Neural cell (in vitro differentiated cells): ENCODE data around the gene RFC4. TPM values are rescaled to one million over a fixed set of nuclear protein-coding genes. Genes with fewer than 3 reads are reported as not detected.

Experiments used
- H2AFZ ChIP-seq: fragments of 200-600, 300-800 bp; sonication (generic), shearing (Covaris generic); 2 replicates; pipeline ENCODE4 v1.6.0; 2014; ENCODE audit warnings: low read depth, mild to moderate bottlenecking, antibody characterized with exemption, low read length, moderate library complexity
- H3F3A ChIP-seq: fragments of 200-600 bp; shearing (Covaris generic); 2 replicates; pipeline ENCODE4 v1.6.1; 2016; ENCODE audit warnings: mild to moderate bottlenecking, moderate library complexity, mixed read lengths, antibody characterized with exemption, low read length; ENCODE audit not compliant: insufficient read depth, poor library complexity, severe bottlenecking
- H3K27ac ChIP-seq: fragments of 200-600, 300-800 bp; sonication (generic), shearing (Covaris generic); 2 replicates; pipeline ENCODE4 v1.5.1; 2014; ENCODE audit warnings: mild to moderate bottlenecking, low read length, moderate library complexity
- H3K27me3 ChIP-seq: fragments of 300-800, 200-600 bp; sonication (generic), shearing (Covaris generic); 2 replicates; pipeline ENCODE4 v1.6.0; 2014; ENCODE audit warnings: mild to moderate bottlenecking, low read depth, low read length, moderate library complexity; ENCODE audit not compliant: insufficient read depth
- H3K36me3 ChIP-seq: fragments of 300-800, 200-600 bp; sonication (generic), shearing (Covaris generic); 2 replicates; pipeline ENCODE4 v1.5.1; 2014; ENCODE audit warnings: mild to moderate bottlenecking, antibody characterized with exemption, low read length, moderate library complexity; ENCODE audit not compliant: insufficient read depth
- H3K4me2 ChIP-seq: fragments of 300-800, 200-600 bp; sonication (generic), shearing (Covaris generic); 2 replicates; pipeline ENCODE4 v1.6.0; 2014; ENCODE audit warnings: mild to moderate bottlenecking, low read length
- H3K4me3 ChIP-seq: fragments of 300-800, 200-600 bp; sonication (generic), shearing (Covaris generic); 2 replicates; pipeline ENCODE4 v1.5.1; 2014; ENCODE audit warnings: mild to moderate bottlenecking, low read length, moderate library complexity
- H3K79me2 ChIP-seq: fragments of 200-600 bp; shearing (Covaris generic); replicated peaks from 2 replicates; pipeline ENCODE4 v1.6.0; 2014; ENCODE audit warnings: mild to moderate bottlenecking, low read length, moderate library complexity; ENCODE audit not compliant: insufficient read depth
- H3K9ac ChIP-seq: fragments of 300-800, 200-600 bp; sonication (generic), shearing (Covaris generic); 2 replicates; pipeline ENCODE4 v1.6.1; 2016; ENCODE audit warnings: mild to moderate bottlenecking, low read length, mixed read lengths
- H3K9me2 ChIP-seq: fragments of 200-600 bp; shearing (Covaris generic); 2 replicates; pipeline ENCODE4 v1.6.1; 2016; ENCODE audit warnings: mild to moderate bottlenecking, low read length, mixed read lengths; ENCODE audit not compliant: insufficient read depth
- H3K9me3 ChIP-seq: fragments of 200-600, 300-800 bp; sonication (generic), shearing (Covaris generic); 2 replicates; pipeline ENCODE4 v1.6.1; 2016; ENCODE audit warnings: mild to moderate bottlenecking, mixed run types, low read length, moderate library complexity, mixed read lengths
- H4K20me1 ChIP-seq: fragments of 200-600 bp; shearing (Covaris generic); 2 replicates; pipeline ENCODE4 v1.6.1; 2016; ENCODE audit warnings: mild to moderate bottlenecking, mixed run types; ENCODE audit not compliant: insufficient read depth
- CTCF ChIP-seq: fragments of 450-650 bp; IDR thresholded peaks from 2 replicates; pipeline ENCODE4 v1.5.1; 2014; ENCODE audit warnings: antibody characterized with exemption, mild to moderate bottlenecking, moderate library complexity; ENCODE audit not compliant: poor library complexity, severe bottlenecking
- EP300 ChIP-seq: fragments of 450-650 bp; conservative IDR thresholded peaks from 2 replicates; pipeline ENCODE4 v1.6.1; 2014; ENCODE audit warnings: antibody characterized with exemption, mild to moderate bottlenecking, moderate library complexity; ENCODE audit not compliant: poor library complexity, severe bottlenecking
- EZH2 ChIP-seq: fragments of 200-600, 300-800 bp; shearing (Covaris generic), sonication (generic); IDR thresholded peaks from 2 replicates; pipeline ENCODE4 v1.6.1; 2014; ENCODE audit warnings: antibody characterized with exemption, low read length, borderline replicate concordance, mild to moderate bottlenecking; ENCODE audit not compliant: insufficient read depth, poor library complexity, severe bottlenecking
- MXI1 ChIP-seq: fragments of 450-650 bp; conservative IDR thresholded peaks from 2 replicates; pipeline ENCODE4 v1.6.1; 2014; ENCODE audit warnings: antibody characterized with exemption, mild to moderate bottlenecking; ENCODE audit not compliant: poor library complexity, severe bottlenecking
- POLR2AphosphoS5 ChIP-seq: IDR thresholded peaks from 2 replicates; pipeline ENCODE4 v1.6.1; 2012
- RAD21 ChIP-seq: fragments of 450-650 bp; conservative IDR thresholded peaks from 2 replicates; pipeline ENCODE4 v1.6.1; 2014; ENCODE audit warnings: antibody characterized with exemption, mild to moderate bottlenecking, moderate library complexity
- SMC3 ChIP-seq: fragments of 450-650 bp; conservative IDR thresholded peaks from 2 replicates; pipeline ENCODE4 v1.6.1; 2014; ENCODE audit warnings: antibody characterized with exemption, mild to moderate bottlenecking, moderate library complexity; ENCODE audit not compliant: poor library complexity
- TAF1 ChIP-seq: IDR thresholded peaks from 2 replicates; pipeline ENCODE4 v1.6.1; 2012; ENCODE audit warnings: low read depth
- polyA plus RNA-seq: library from polyadenylated mRNA; depleted of rRNA; stranded (reverse); fragments of >200 nt; gene quantifications from 2 replicates; pipeline ENCODE4 v1.2.3, GENCODE V29; 2014
- TF ChIP-seq, protein P1 (sequence below): IDR thresholded peaks from 2 replicates; pipeline ENCODE4 v1.6.1; 2012; ENCODE audit warnings: borderline replicate concordance

RFC4 gene
- polyA plus RNA-seq, 1 donor from 2014 or later: 85.2 TPM

- Histone ChIP-seq H3K27me3 (no peaks in the 10 kb centered on the region), H3K4me3 (no peak overlapping the region), H3K9ac (no peak overlapping the region), H3K36me3 (no peaks in the 10 kb centered on the region), H3K9me3 (no peaks in the 10 kb centered on the region), H3F3A (no peaks in the 10 kb centered on the region), H3K4me2 (no peak overlapping the region), H3K9me2 (no peaks in the 10 kb centered on the region), H4K20me1 (no peaks in the 10 kb centered on the region), H3K27ac (no peak overlapping the region), H3K79me2 (no peaks in the 10 kb centered on the region), H2AFZ (no peak overlapping the region)
- TF ChIP-seq RAD21 (no peak), POLR2AphosphoS5 (no peak), MXI1 (no peak), TAF1 (no peak), EP300 (no peak), EZH2 (no peak), SMC3 (no peak), CTCF (no peak)
- TF ChIP-seq, protein P1, sequence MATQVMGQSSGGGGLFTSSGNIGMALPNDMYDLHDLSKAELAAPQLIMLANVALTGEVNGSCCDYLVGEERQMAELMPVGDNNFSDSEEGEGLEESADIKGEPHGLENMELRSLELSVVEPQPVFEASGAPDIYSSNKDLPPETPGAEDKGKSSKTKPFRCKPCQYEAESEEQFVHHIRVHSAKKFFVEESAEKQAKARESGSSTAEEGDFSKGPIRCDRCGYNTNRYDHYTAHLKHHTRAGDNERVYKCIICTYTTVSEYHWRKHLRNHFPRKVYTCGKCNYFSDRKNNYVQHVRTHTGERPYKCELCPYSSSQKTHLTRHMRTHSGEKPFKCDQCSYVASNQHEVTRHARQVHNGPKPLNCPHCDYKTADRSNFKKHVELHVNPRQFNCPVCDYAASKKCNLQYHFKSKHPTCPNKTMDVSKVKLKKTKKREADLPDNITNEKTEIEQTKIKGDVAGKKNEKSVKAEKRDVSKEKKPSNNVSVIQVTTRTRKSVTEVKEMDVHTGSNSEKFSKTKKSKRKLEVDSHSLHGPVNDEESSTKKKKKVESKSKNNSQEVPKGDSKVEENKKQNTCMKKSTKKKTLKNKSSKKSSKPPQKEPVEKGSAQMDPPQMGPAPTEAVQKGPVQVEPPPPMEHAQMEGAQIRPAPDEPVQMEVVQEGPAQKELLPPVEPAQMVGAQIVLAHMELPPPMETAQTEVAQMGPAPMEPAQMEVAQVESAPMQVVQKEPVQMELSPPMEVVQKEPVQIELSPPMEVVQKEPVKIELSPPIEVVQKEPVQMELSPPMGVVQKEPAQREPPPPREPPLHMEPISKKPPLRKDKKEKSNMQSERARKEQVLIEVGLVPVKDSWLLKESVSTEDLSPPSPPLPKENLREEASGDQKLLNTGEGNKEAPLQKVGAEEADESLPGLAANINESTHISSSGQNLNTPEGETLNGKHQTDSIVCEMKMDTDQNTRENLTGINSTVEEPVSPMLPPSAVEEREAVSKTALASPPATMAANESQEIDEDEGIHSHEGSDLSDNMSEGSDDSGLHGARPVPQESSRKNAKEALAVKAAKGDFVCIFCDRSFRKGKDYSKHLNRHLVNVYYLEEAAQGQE: no peak
These were observed 36.8 kb upstream of the RFC4 start for GRCh38 chr3:186843039-186843432.

DNA sequence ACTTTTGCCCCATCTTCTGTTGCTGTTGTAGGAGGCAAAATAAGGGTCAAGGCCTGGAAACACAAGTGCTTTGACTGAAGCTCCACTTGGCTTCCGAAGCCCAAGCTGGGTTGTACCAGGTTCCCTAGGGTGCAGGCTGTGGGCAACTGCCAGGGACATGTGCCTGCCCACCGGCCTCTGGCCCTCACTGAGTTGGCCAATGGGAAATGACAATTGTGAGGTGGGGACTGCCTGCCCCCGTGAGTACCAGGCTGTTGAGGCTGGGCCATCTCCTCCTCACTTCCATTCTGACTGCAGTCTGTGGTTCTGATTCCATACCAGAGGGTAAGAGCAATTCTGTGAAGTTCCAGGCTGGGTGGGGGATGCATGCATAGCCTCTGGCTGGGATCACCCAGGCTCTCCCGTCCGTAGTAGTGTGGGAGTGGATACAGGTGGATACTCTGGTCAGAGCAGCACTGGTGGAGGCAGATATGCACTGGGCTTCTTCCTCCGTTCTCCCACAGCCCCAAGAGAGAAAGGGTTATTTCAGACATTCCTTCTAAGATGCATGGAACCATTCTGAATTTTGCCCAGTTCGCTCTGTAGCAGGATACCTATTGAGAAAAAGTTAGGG, 36.2 kb upstream of the RFC4 start, which contains the start of gene ADIPOQ:
TSS of gene ADIPOQ (plus strand) at position 285 of the 613 bp plus-strand sequence. CDS start 10,349 bp downstream, outside the sequence.
- no peaks in the 10 kb centered on the region for H3F3A ChIP-seq
- no peaks in the 10 kb centered on the region for H4K20me1 ChIP-seq
- no peak for TF ChIP-seq POLR2AphosphoS5
- no peak for TF ChIP-seq MXI1
- TF ChIP-seq SMC3: no peak
- TF ChIP-seq TAF1: no peak
- no peaks in the 10 kb centered on the region for H3K36me3 ChIP-seq
- no peak within 1 kb of the TSS for H2AFZ ChIP-seq
- no peak within 1 kb of the TSS for H3K27ac ChIP-seq
- H3K4me3 ChIP-seq: no peak within 1 kb of the TSS
- H3K27me3 ChIP-seq: no peaks in the 10 kb centered on the region
- no peak within 1 kb of the TSS for H3K9ac ChIP-seq
- no peak within 1 kb of the TSS for H3K4me2 ChIP-seq
- H3K9me2 ChIP-seq: no peaks in the 10 kb centered on the region
- no peaks in the 10 kb centered on the region for H3K9me3 ChIP-seq
- no peaks in the 10 kb centered on the region for H3K79me2 ChIP-seq
